ENCODE data around the gene RYR2. TPM values are rescaled to one million over a fixed set of nuclear protein-coding genes. Genes with fewer than 3 reads are reported as not detected.

RYR2 gene
- polyA plus RNA-seq, 1 of the 3 experiments (the other 2 are of a cell fraction): under 0.01 TPM

- no peaks in the 10 kb centered on the region for H3K36me3 ChIP-seq (replicated peaks in 1 of 2; ENCODE audit: control insufficient read depth in 1 of 2, insufficient read depth in 2 of 2, low read length in 1 of 2)
- WGBS (ENCODE audit: low lambda C conversion rate): 23% methylated on average over 3 of the region's 3 CpGs
- no peak overlapping the region for H3K4me2 ChIP-seq
- no peaks in the 10 kb centered on the region for H3K9me3 ChIP-seq
- H3F3A ChIP-seq (replicated peaks; ENCODE audit: insufficient read depth): no peaks in the 10 kb centered on the region
- H4K20me1 ChIP-seq (ENCODE audit: insufficient read depth): no peaks in the 10 kb centered on the region
- H3K9me2 ChIP-seq: no peaks in the 10 kb centered on the region
- H3K79me2 ChIP-seq (ENCODE audit: insufficient read depth): no peaks in the 10 kb centered on the region
- no peak overlapping the region for H2AFZ ChIP-seq (ENCODE audit: low read depth)
- H3K4me1 ChIP-seq (ENCODE audit: control insufficient read depth in 1 of 2, insufficient read depth in 2 of 2, low read depth in 1 of 2, low read length in 1 of 2): no peaks in the 10 kb centered on the region; a peak in 1 of 4 replicates
- H3K9ac ChIP-seq: no peak overlapping the region
- DNase-seq: no peak
- ChIA-PET POLR2A (no interaction called here), CTCF (interaction anchor here (0.6 to 1.0 kb wide), 3 partner anchors 24 to 400 kb away, joined by 3 to 6 read pairs (median 4); partner anchors contain the start of gene RYR2)
- no peak overlapping the region for H3K27ac ChIP-seq (ENCODE audit: low read depth in 2 of 2, low read length in 1 of 2)
- H3K27me3 ChIP-seq (ENCODE audit: insufficient read depth): no peaks in the 10 kb centered on the region
- TF ChIP-seq, protein P1, sequence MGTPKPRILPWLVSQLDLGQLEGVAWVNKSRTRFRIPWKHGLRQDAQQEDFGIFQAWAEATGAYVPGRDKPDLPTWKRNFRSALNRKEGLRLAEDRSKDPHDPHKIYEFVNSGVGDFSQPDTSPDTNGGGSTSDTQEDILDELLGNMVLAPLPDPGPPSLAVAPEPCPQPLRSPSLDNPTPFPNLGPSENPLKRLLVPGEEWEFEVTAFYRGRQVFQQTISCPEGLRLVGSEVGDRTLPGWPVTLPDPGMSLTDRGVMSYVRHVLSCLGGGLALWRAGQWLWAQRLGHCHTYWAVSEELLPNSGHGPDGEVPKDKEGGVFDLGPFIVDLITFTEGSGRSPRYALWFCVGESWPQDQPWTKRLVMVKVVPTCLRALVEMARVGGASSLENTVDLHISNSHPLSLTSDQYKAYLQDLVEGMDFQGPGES (IDR thresholded peaks at IDR 0.05; ENCODE audit: low read depth, low read length): no peak
- no peak for TF ChIP-seq FOXJ3 (CRISPR knock-in tag; IDR thresholded peaks at IDR 0.05)
- TF ChIP-seq EZH2phosphoT487 (IDR thresholded peaks at IDR 0.05; ENCODE audit: borderline replicate concordance, low read depth): no peak
- no peak for TF ChIP-seq RAD21 (IDR thresholded peaks at IDR 0.05; ENCODE audit: low read length)
- no peak for TF ChIP-seq SMC3 (IDR thresholded peaks at IDR 0.05; ENCODE audit: low read depth, low read length)
- TF ChIP-seq EP300 (IDR thresholded peaks at IDR 0.05; ENCODE audit: borderline replicate concordance in 1 of 2, low read depth in 1 of 2, low read length in 1 of 2): no peak
- no peak for TF ChIP-seq NRF1 (IDR thresholded peaks at IDR 0.05; ENCODE audit: low read depth, low read length)
- no peak for TF ChIP-seq YY1 (IDR thresholded peaks at IDR 0.05; ENCODE audit: low read depth)
- H3K4me3 ChIP-seq (ENCODE audit: low read depth in 2 of 2, low read length in 1 of 2): no peak overlapping the region
These were observed 351.6 kb downstream of the RYR2 start for GRCh38 chr1:237393632-237394031.

DNA sequence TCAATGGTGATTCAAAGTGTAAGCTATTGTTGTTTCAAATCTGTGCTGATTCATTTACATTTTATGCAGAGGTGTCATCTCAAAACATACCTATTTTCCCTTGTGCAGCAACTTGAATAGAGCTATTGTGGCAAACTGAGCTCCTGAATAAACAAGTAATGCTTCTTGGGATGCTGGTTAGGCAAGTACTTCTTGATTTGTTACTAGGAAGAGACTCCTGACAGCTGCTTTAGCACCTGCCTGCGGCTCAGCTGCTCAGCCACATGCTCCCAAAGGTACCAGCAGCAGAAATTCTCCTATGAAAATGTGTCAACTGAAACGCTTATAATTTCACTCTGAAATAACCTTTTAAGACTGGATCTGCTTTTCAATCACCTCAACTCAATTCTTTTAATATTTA is 352.3 kb downstream of the RYR2 start:
- Histone ChIP-seq H3K9me3 (no peaks in the 10 kb centered on the region), H3F3A (replicated peaks; ENCODE audit: insufficient read depth) (no peaks in the 10 kb centered on the region), H3K4me3 (ENCODE audit: low read depth in 2 of 2, low read length in 1 of 2) (no peak overlapping the region), H3K27ac (ENCODE audit: low read depth in 2 of 2, low read length in 1 of 2) (no peak overlapping the region), H4K20me1 (ENCODE audit: insufficient read depth) (no peaks in the 10 kb centered on the region), H3K36me3 (replicated peaks in 1 of 2; ENCODE audit: control insufficient read depth in 1 of 2, insufficient read depth in 2 of 2, low read length in 1 of 2) (no peaks in the 10 kb centered on the region), H3K4me1 (ENCODE audit: control insufficient read depth in 1 of 2, insufficient read depth in 2 of 2, low read depth in 1 of 2, low read length in 1 of 2) (no peaks in the 10 kb centered on the region; a peak in 1 of 4 replicates), H3K27me3 (ENCODE audit: insufficient read depth) (no peaks in the 10 kb centered on the region), H3K4me2 (no peak overlapping the region), H3K79me2 (ENCODE audit: insufficient read depth) (no peaks in the 10 kb centered on the region), H3K9me2 (no peaks in the 10 kb centered on the region), H3K9ac (no peak overlapping the region), H2AFZ (ENCODE audit: low read depth) (no peak overlapping the region)
- CTCF ChIA-PET: interaction anchor here (0.6 to 0.7 kb wide), 3 partner anchors 9 to 400 kb away, joined by 3 read pairs; no protein-coding TSS in a partner anchor
- DNase-seq: no peak
- WGBS (ENCODE audit: low lambda C conversion rate): 24% methylated on average over 2 of the region's 2 CpGs
- no peak for TF ChIP-seq GATA2 (CRISPR knock-in tag; IDR thresholded peaks at IDR 0.05)
- TF ChIP-seq FOXJ3 (CRISPR knock-in tag; IDR thresholded peaks at IDR 0.05): no peak
- no peak for TF ChIP-seq SIN3A (IDR thresholded peaks at IDR 0.05; ENCODE audit: borderline replicate concordance, low read depth, low read length)
- no peak for TF ChIP-seq EZH2phosphoT487 (IDR thresholded peaks at IDR 0.05; ENCODE audit: borderline replicate concordance, low read depth)
- TF ChIP-seq, protein P2, sequence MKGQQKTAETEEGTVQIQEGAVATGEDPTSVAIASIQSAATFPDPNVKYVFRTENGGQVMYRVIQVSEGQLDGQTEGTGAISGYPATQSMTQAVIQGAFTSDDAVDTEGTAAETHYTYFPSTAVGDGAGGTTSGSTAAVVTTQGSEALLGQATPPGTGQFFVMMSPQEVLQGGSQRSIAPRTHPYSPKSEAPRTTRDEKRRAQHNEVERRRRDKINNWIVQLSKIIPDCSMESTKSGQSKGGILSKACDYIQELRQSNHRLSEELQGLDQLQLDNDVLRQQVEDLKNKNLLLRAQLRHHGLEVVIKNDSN (IDR thresholded peaks at IDR 0.05; ENCODE audit: borderline replicate concordance, low read depth): no peak
- no peak for TF ChIP-seq GABPA (IDR thresholded peaks at IDR 0.05; ENCODE audit: low read depth)
- no peak for TF ChIP-seq MAX (IDR thresholded peaks at IDR 0.05; ENCODE audit: low read depth)
- POLR2A ChIA-PET: no interaction called here

All from SK-N-SH (cell line).